Activated CD4-positive, alpha-beta T cell treated with anti-CD3 and anti-CD28 coated beads, Interleukin-2, Interleukin-4, amounts not matched to agents 100 ng/mL and 50 ng/mL, durations not matched to agents 16 hours and 8 hours (primary cell): Measurements from ENCODE around the gene KLHDC4.
"Not testable (repeated sequence)": the region's sequence is repeated elsewhere in the genome, so short reads cannot be mapped to it uniquely, and the experiment has no call there.

Experiments
- DNase-seq: peaks from one replicate; pipeline ENCODE4 v3.0.0-alpha.2; 2020; ENCODE audit warnings: low spot score

Gene KLHDC4

GRCh38 chr16:87788730-87789436, 23.1 kb upstream of the KLHDC4 start:
- not testable (repeated sequence) for DNase-seq

- not testable (repeated sequence) for DNase-seq
Observed at GRCh38 chr16:87787451-87788091, 21.8 kb upstream of the KLHDC4 start.

GRCh38 chr16:87784812-87785211, 19.0 kb upstream of the KLHDC4 start:
- no peak for DNase-seq

- DNase-seq, result no peak
Observed at GRCh38 chr16:87782033-87782432, 16.2 kb upstream of the KLHDC4 start.

GRCh38 chr16:87780385-87780989, 14.7 kb upstream of the KLHDC4 start:
- DNase-seq, result peak; percentile 84

- peak; percentile 98 for DNase-seq
Observed at GRCh38 chr16:87778830-87779579, 13.2 kb upstream of the KLHDC4 start.

GRCh38 chr16:87778476-87778829, 12.7 kb upstream of the KLHDC4 start:
- no peak for DNase-seq

- not testable (repeated sequence) for DNase-seq
Observed at GRCh38 chr16:87773836-87774235, 8.1 kb upstream of the KLHDC4 start.

- DNase-seq, result not testable (repeated sequence)
Observed at GRCh38 chr16:87767456-87767855, 1.7 kb upstream of the KLHDC4 start.

GRCh38 chr16:87766485-87766797, 655 bp upstream of the KLHDC4 start:
- no peak for DNase-seq

GRCh38 chr16:87765473-87765775, 362 bp downstream of the KLHDC4 start:
- peak; percentile 40 for DNase-seq

- no peak for DNase-seq
Observed at GRCh38 chr16:87764600-87765472, 950 bp downstream of the KLHDC4 start.

- no peak for DNase-seq
Observed at GRCh38 chr16:87762620-87763019, 3.2 kb downstream of the KLHDC4 start.

- no peak for DNase-seq
Observed at GRCh38 chr16:87762071-87762571, 3.7 kb downstream of the KLHDC4 start.

GRCh38 chr16:87761060-87761459, 4.7 kb downstream of the KLHDC4 start:
- DNase-seq, result no peak

GRCh38 chr16:87757841-87758426, 7.9 kb downstream of the KLHDC4 start:
- DNase-seq, result no peak

GRCh38 chr16:87754535-87754934, 11.3 kb downstream of the KLHDC4 start:
- DNase-seq, result no peak

- DNase-seq, result no peak
Observed at GRCh38 chr16:87747626-87748414, 18.0 kb downstream of the KLHDC4 start.

GRCh38 chr16:87746178-87746577, 19.6 kb downstream of the KLHDC4 start:
- no peak for DNase-seq

GRCh38 chr16:87744750-87745514, 20.9 kb downstream of the KLHDC4 start:
- DNase-seq, result no peak
